Measurements from ENCODE around the gene CARD11. TPM values are rescaled to one million over a fixed set of nuclear protein-coding genes. Genes with fewer than 3 reads are reported as not detected.

Gene CARD11
- polyA plus RNA-seq, 1 of the 3 experiments (the other 2 are of a cell fraction) = not detected

DNA sequence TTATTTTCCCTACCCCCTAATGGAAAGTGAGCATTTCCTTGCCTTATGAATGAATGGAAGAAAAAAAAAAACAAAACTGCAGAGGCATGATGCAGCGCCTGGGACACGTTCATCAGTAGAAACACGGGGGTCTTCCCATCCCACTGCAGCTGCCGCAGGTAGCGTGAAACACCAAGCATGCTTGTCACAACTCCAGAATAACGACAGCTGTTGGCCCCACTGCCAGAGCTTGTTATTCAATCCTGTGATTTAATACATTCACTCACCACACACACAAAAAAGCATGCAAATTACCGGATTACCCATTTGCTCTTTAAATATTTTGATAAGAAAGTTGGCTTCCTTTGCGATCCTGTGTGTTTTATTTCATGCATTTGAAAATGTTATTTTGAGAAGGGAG is 151.1 kb downstream of the CARD11 start (continued):
- TF ChIP-seq, protein P1, sequence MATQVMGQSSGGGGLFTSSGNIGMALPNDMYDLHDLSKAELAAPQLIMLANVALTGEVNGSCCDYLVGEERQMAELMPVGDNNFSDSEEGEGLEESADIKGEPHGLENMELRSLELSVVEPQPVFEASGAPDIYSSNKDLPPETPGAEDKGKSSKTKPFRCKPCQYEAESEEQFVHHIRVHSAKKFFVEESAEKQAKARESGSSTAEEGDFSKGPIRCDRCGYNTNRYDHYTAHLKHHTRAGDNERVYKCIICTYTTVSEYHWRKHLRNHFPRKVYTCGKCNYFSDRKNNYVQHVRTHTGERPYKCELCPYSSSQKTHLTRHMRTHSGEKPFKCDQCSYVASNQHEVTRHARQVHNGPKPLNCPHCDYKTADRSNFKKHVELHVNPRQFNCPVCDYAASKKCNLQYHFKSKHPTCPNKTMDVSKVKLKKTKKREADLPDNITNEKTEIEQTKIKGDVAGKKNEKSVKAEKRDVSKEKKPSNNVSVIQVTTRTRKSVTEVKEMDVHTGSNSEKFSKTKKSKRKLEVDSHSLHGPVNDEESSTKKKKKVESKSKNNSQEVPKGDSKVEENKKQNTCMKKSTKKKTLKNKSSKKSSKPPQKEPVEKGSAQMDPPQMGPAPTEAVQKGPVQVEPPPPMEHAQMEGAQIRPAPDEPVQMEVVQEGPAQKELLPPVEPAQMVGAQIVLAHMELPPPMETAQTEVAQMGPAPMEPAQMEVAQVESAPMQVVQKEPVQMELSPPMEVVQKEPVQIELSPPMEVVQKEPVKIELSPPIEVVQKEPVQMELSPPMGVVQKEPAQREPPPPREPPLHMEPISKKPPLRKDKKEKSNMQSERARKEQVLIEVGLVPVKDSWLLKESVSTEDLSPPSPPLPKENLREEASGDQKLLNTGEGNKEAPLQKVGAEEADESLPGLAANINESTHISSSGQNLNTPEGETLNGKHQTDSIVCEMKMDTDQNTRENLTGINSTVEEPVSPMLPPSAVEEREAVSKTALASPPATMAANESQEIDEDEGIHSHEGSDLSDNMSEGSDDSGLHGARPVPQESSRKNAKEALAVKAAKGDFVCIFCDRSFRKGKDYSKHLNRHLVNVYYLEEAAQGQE (IDR thresholded peaks at IDR 0.05; ENCODE audit: low read depth, low read length) = no peak
- TF ChIP-seq MEF2A (IDR thresholded peaks at IDR 0.05; ENCODE audit: borderline replicate concordance, low read depth) (no peak), SMC3 (IDR thresholded peaks at IDR 0.05; ENCODE audit: low read depth, low read length) (no peak), SIN3A (IDR thresholded peaks at IDR 0.05; ENCODE audit: borderline replicate concordance, low read depth, low read length) (no peak)

DNA sequence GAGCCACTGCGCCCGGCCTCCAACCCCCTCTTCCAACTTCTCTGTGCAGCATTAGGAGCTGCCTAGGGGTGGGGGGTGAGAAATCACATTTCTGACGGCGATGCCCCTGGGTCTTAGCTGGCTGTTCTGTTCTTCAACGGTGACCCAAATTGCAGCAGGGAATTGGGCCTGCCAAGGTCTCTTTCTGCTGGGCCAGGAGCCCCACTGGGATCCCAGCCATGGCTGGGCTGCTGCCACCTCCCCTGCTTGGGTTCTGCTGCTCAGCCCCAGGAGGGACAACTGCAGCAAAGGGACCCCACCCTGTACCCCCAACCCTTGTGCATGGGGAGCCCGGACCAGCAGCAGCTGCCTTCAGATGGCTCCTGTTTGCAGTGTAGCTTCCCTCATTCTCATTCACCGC is 155.9 kb downstream of the CARD11 start:
- POLR2A ChIA-PET = no interaction called here
- no peak overlapping the region for H3K9ac ChIP-seq
- no peak overlapping the region for H3K4me3 ChIP-seq (ENCODE audit: low read depth in 2 of 2, low read length in 1 of 2)
- no peaks in the 10 kb centered on the region for H4K20me1 ChIP-seq (ENCODE audit: insufficient read depth)
- no peaks in the 10 kb centered on the region for H3F3A ChIP-seq (replicated peaks; ENCODE audit: insufficient read depth)
- H2AFZ ChIP-seq (ENCODE audit: low read depth) = no peak overlapping the region
- no peak overlapping the region for H3K27ac ChIP-seq (ENCODE audit: low read depth in 2 of 2, low read length in 1 of 2)
- no peaks in the 10 kb centered on the region for H3K79me2 ChIP-seq (ENCODE audit: insufficient read depth)
- H3K9me3 ChIP-seq = no peaks in the 10 kb centered on the region
- H3K4me2 ChIP-seq = no peak overlapping the region
- H3K9me2 ChIP-seq = no peaks in the 10 kb centered on the region
- DNase-seq = no peak
- TF ChIP-seq TCF12 (IDR thresholded peaks at IDR 0.05) (no peak), MXI1 (IDR thresholded peaks at IDR 0.05; ENCODE audit: low read depth, low read length) (no peak), NRF1 (IDR thresholded peaks at IDR 0.05; ENCODE audit: low read depth, low read length) (no peak), GATA2 (CRISPR knock-in tag; IDR thresholded peaks at IDR 0.05) (no peak), EZH2phosphoT487 (IDR thresholded peaks at IDR 0.05; ENCODE audit: borderline replicate concordance, low read depth) (no peak), ELF1 (IDR thresholded peaks at IDR 0.05) (no peak), TEAD4 (IDR thresholded peaks at IDR 0.05; ENCODE audit: borderline replicate concordance, insufficient read depth) (no peak), RCOR1 (IDR thresholded peaks at IDR 0.05; ENCODE audit: low read length) (no peak)
- TF ChIP-seq, protein P2, sequence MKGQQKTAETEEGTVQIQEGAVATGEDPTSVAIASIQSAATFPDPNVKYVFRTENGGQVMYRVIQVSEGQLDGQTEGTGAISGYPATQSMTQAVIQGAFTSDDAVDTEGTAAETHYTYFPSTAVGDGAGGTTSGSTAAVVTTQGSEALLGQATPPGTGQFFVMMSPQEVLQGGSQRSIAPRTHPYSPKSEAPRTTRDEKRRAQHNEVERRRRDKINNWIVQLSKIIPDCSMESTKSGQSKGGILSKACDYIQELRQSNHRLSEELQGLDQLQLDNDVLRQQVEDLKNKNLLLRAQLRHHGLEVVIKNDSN (IDR thresholded peaks at IDR 0.05; ENCODE audit: borderline replicate concordance, low read depth) = no peak
- TF ChIP-seq, protein P3, sequence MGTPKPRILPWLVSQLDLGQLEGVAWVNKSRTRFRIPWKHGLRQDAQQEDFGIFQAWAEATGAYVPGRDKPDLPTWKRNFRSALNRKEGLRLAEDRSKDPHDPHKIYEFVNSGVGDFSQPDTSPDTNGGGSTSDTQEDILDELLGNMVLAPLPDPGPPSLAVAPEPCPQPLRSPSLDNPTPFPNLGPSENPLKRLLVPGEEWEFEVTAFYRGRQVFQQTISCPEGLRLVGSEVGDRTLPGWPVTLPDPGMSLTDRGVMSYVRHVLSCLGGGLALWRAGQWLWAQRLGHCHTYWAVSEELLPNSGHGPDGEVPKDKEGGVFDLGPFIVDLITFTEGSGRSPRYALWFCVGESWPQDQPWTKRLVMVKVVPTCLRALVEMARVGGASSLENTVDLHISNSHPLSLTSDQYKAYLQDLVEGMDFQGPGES (IDR thresholded peaks at IDR 0.05; ENCODE audit: low read depth, low read length) = no peak
- TF ChIP-seq, protein P4, sequence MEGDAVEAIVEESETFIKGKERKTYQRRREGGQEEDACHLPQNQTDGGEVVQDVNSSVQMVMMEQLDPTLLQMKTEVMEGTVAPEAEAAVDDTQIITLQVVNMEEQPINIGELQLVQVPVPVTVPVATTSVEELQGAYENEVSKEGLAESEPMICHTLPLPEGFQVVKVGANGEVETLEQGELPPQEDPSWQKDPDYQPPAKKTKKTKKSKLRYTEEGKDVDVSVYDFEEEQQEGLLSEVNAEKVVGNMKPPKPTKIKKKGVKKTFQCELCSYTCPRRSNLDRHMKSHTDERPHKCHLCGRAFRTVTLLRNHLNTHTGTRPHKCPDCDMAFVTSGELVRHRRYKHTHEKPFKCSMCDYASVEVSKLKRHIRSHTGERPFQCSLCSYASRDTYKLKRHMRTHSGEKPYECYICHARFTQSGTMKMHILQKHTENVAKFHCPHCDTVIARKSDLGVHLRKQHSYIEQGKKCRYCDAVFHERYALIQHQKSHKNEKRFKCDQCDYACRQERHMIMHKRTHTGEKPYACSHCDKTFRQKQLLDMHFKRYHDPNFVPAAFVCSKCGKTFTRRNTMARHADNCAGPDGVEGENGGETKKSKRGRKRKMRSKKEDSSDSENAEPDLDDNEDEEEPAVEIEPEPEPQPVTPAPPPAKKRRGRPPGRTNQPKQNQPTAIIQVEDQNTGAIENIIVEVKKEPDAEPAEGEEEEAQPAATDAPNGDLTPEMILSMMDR (IDR thresholded peaks at IDR 0.05) = no peak
- TF ChIP-seq, protein P5, sequence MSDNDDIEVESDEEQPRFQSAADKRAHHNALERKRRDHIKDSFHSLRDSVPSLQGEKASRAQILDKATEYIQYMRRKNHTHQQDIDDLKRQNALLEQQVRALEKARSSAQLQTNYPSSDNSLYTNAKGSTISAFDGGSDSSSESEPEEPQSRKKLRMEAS (IDR thresholded peaks at IDR 0.05; ENCODE audit: low read depth) = no peak
- peaks cover 0 to 2% of the 10 kb centered on the region in 2 experiments; a peak in 1 of 4 replicates for H3K4me1 ChIP-seq (ENCODE audit: control insufficient read depth in 1 of 2, insufficient read depth in 2 of 2, low read depth in 1 of 2, low read length in 1 of 2)
- CTCF ChIA-PET = interaction anchor here (0.5 to 4.7 kb wide), 54 partner anchors 8 to 1743 kb away, joined by 3 to 54 read pairs (median 4); partner anchors contain the start of gene SDK1
- no peaks in the 10 kb centered on the region for H3K27me3 ChIP-seq (ENCODE audit: insufficient read depth)
- H3K36me3 ChIP-seq (replicated peaks in 1 of 2; ENCODE audit: control insufficient read depth in 1 of 2, insufficient read depth in 2 of 2, low read length in 1 of 2) = no peaks in the 10 kb centered on the region
- 51% methylated on average over 6 of the region's 7 CpGs for WGBS (ENCODE audit: low lambda C conversion rate)

Data from SK-N-SH (cell line).